Measurements from ENCODE around the gene SCCPDH.
A peak's percentile ranks its signal among the peaks of the same experiment; 100 is the strongest.

SCCPDH gene

DNA sequence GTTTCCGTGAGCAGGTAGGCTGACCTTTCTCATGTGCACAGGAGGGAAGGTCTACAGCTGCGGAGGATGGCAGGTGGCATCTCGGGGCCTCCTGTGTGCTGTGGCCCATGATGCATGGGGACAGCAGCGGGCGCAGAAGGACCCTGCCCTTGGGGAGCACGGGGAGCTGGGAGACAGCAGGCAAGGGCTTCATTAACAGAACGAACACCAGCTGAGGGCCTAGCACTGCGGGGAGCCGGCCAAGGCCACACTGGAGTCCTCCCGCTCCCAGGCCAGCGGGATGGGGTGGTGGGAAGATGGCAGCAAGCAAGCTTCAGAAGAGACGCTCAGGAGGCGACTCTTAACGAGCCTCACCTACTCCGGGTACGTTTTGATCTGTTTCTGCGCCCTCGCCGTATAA, 66.6 kb downstream of the SCCPDH start:
- H3K9me3 ChIP-seq (ENCODE audit: control insufficient read depth, insufficient read depth, low read length), result no peaks in the 10 kb centered on the region
- H3K4me1 ChIP-seq (ENCODE audit: insufficient read depth, low read length), result peaks cover 29% of the 10 kb centered on the region
- no peaks in the 10 kb centered on the region for H3K36me3 ChIP-seq (ENCODE audit: insufficient read depth, low read length)
- H3K9ac ChIP-seq (ENCODE audit: low read depth, low read length), result no peak overlapping the region

- Histone ChIP-seq H3K36me3 (ENCODE audit: insufficient read depth, low read length) (no peaks in the 10 kb centered on the region), H3K4me1 (ENCODE audit: insufficient read depth, low read length) (peaks cover 29% of the 10 kb centered on the region), H3K9ac (ENCODE audit: low read depth, low read length) (no peak overlapping the region), H3K9me3 (ENCODE audit: control insufficient read depth, insufficient read depth, low read length) (no peaks in the 10 kb centered on the region)
These were observed 67.2 kb downstream of the SCCPDH start for GRCh38 chr1:246791303-246791918.

- Histone ChIP-seq H3K36me3 (ENCODE audit: insufficient read depth, low read length) (no peaks in the 10 kb centered on the region), H3K4me1 (ENCODE audit: insufficient read depth, low read length) (peaks cover 29% of the 10 kb centered on the region), H3K9me3 (ENCODE audit: control insufficient read depth, insufficient read depth, low read length) (no peaks in the 10 kb centered on the region), H3K9ac (ENCODE audit: low read depth, low read length) (no peak overlapping the region)
These were observed 68.4 kb downstream of the SCCPDH start for GRCh38 chr1:246792603-246793002.

DNA sequence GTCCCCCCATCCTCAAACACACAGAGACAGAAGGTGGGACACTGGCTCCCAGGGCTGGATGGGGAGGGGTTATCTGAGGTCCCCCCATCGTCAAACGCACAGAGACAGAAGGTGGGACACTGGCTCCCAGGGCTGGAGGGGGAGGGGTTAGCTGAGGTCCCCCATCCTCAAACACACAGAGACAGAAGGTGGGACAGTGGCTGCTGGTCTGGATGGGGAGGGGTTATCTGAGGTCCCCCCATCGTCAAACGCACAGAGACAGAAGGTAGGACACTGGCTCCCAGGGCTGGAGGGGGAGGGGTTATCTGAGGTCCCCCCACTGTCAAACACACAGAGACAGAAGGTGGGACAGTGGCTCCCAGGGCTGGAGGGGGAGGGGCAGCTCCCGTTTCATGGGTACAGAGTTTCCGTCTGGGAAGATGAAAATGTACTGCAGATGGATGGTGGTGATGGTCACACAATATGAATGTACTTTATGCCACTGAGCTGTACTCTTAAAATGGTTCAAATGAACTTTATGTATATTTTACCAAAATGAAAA, 69.2 kb downstream of the SCCPDH start:
- H3K36me3 ChIP-seq (ENCODE audit: insufficient read depth, low read length), result no peaks in the 10 kb centered on the region
- H3K9ac ChIP-seq (ENCODE audit: low read depth, low read length), result no peak overlapping the region
- peaks cover 29% of the 10 kb centered on the region for H3K4me1 ChIP-seq (ENCODE audit: insufficient read depth, low read length)

GRCh38 chr1:246794048-246794827, 70.0 kb downstream of the SCCPDH start:
- Histone ChIP-seq H3K9ac (ENCODE audit: low read depth, low read length) (peak overlapping the region; percentile 38; the same call in 1 of the 2 replicates), H3K4me1 (ENCODE audit: insufficient read depth, low read length) (peaks cover 28% of the 10 kb centered on the region), H3K9me3 (ENCODE audit: control insufficient read depth, insufficient read depth, low read length) (no peaks in the 10 kb centered on the region), H3K36me3 (ENCODE audit: insufficient read depth, low read length) (no peaks in the 10 kb centered on the region)

More for the DNA sequence above, 69.2 kb downstream of the SCCPDH start:
- no peaks in the 10 kb centered on the region for H3K9me3 ChIP-seq (ENCODE audit: control insufficient read depth, insufficient read depth, low read length)

- Histone ChIP-seq H3K9ac (ENCODE audit: low read depth, low read length) (peak overlapping the region; percentile 8; the same call in 1 of the 2 replicates), H3K4me1 (ENCODE audit: insufficient read depth, low read length) (peaks cover 26% of the 10 kb centered on the region)
These were observed 70.8 kb downstream of the SCCPDH start for GRCh38 chr1:246794828-246795671.

GRCh38 chr1:246795906-246796694, 71.9 kb downstream of the SCCPDH start:
- Histone ChIP-seq H3K9me3 (ENCODE audit: control insufficient read depth, insufficient read depth, low read length) (no peaks in the 10 kb centered on the region), H3K9ac (ENCODE audit: low read depth, low read length) (no peak overlapping the region; the same call in 1 of the 2 replicates), H3K4me1 (ENCODE audit: insufficient read depth, low read length) (peaks cover 26% of the 10 kb centered on the region), H3K36me3 (ENCODE audit: insufficient read depth, low read length) (no peaks in the 10 kb centered on the region)

More at GRCh38 chr1:246794828-246795671, 70.8 kb downstream of the SCCPDH start:
- Histone ChIP-seq H3K36me3 (ENCODE audit: insufficient read depth, low read length) (no peaks in the 10 kb centered on the region), H3K9me3 (ENCODE audit: control insufficient read depth, insufficient read depth, low read length) (no peaks in the 10 kb centered on the region)

DNA sequence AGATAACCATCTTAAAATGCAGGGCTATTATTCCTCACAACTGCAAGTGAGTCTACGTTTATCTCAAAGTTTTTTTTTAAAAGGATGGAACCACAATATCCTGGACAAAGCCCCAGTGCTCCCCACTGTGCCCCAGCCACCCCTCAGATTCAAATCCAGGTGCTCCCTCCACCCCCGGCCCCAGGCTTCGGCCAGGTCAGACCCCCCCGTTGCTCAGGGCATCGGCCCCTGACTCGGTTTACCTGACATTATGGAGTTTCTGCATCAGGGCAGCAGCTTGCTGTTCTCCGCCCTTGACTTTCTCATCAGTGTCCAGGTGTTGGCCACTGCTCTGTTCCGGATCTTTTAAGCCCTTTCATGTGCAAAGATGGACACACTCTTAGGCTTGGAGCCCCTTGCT, 72.9 kb downstream of the SCCPDH start:
- H3K9ac ChIP-seq (ENCODE audit: low read depth, low read length), result no peak overlapping the region
- H3K4me1 ChIP-seq (ENCODE audit: insufficient read depth, low read length), result peaks cover 26% of the 10 kb centered on the region
- no peaks in the 10 kb centered on the region for H3K36me3 ChIP-seq (ENCODE audit: insufficient read depth, low read length)
- no peaks in the 10 kb centered on the region for H3K9me3 ChIP-seq (ENCODE audit: control insufficient read depth, insufficient read depth, low read length)

GRCh38 chr1:246797597-246797996, 73.4 kb downstream of the SCCPDH start:
- H3K4me1 ChIP-seq (ENCODE audit: insufficient read depth, low read length), result peaks cover 26% of the 10 kb centered on the region
- H3K9me3 ChIP-seq (ENCODE audit: control insufficient read depth, insufficient read depth, low read length), result no peaks in the 10 kb centered on the region
- no peak overlapping the region for H3K9ac ChIP-seq (ENCODE audit: low read depth, low read length)
- H3K36me3 ChIP-seq (ENCODE audit: insufficient read depth, low read length), result no peaks in the 10 kb centered on the region

DNA sequence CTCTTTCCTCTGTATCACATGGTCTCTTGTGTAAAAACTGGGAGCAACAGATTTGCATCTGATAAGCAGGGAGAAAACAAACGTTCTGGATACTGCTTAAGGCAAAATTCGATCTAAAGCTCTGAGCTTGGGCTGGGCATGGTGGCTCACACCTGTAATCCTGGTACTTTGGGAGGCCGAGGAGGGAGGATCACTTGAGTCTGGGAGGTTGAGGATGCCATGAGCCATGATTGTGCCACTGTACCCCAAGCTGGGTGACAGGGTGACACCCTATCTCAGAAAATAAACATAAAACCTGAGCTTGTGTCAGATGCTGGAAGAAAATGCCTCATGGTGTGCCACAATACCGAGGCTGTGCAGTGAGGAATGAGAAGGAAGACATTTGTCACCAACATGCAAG, 73.9 kb downstream of the SCCPDH start:
- Histone ChIP-seq H3K9ac (ENCODE audit: low read depth, low read length) (no peak overlapping the region), H3K9me3 (ENCODE audit: control insufficient read depth, insufficient read depth, low read length) (no peaks in the 10 kb centered on the region), H3K4me1 (ENCODE audit: insufficient read depth, low read length) (peaks cover 23% of the 10 kb centered on the region), H3K36me3 (ENCODE audit: insufficient read depth, low read length) (no peaks in the 10 kb centered on the region)

- Histone ChIP-seq H3K9ac (ENCODE audit: low read depth, low read length) (no peak overlapping the region), H3K4me1 (ENCODE audit: insufficient read depth, low read length) (peaks cover 20% of the 10 kb centered on the region), H3K36me3 (ENCODE audit: insufficient read depth, low read length) (no peaks in the 10 kb centered on the region), H3K9me3 (ENCODE audit: control insufficient read depth, insufficient read depth, low read length) (no peaks in the 10 kb centered on the region)
These were observed 74.6 kb downstream of the SCCPDH start for GRCh38 chr1:246798606-246799496.

DNA sequence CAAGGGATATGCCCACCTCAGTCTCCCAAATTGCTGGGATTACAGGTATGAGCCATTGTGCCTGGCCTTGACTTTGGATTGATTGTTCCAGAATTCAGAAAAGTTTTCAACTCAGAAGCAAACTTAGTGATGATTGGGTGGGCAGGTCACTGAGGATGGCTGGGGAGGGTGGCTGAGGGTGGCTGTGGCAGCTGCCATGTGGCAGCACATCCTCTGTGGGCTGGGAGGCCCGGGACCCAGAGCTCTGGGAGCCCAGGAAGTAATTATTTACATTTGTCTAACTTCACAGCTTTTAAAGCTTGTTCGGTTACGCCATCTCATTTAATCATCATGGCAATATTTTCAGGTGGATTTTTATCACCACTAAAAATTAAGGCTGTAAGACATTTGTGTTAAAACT, 76.1 kb downstream of the SCCPDH start:
- no peaks in the 10 kb centered on the region for H3K36me3 ChIP-seq (ENCODE audit: insufficient read depth, low read length)

DNA sequence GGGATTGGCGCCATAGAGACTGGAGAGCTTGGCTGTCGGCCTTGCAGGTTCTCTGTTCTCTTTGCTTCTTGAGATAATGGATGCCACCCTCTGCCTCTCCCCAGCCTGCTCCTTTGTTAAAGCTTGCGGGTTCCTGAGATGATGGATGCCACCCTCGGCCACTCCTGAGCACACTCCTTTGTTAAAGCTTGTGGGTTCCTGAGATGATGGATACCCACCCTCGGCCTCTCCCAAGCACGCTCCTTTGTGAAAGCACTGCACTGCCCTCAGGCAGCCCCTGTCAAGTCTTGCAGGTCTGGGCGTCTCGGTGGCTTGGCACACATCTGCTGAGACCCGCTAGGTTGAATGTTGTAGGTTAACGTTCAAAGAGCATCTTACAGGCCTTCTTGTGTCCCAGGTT, 76.5 kb downstream of the SCCPDH start:
- Histone ChIP-seq H3K4me1 (ENCODE audit: insufficient read depth, low read length) (peaks cover 4% of the 10 kb centered on the region; the same call in 1 of the 2 replicates), H3K9ac (ENCODE audit: low read depth, low read length) (no peak overlapping the region), H3K9me3 (ENCODE audit: control insufficient read depth, insufficient read depth, low read length) (no peaks in the 10 kb centered on the region), H3K36me3 (ENCODE audit: insufficient read depth, low read length) (no peaks in the 10 kb centered on the region)

More for the DNA sequence above, 76.1 kb downstream of the SCCPDH start:
- Histone ChIP-seq H3K9ac (ENCODE audit: low read depth, low read length) (no peak overlapping the region), H3K4me1 (ENCODE audit: insufficient read depth, low read length) (peaks cover 8% of the 10 kb centered on the region), H3K9me3 (ENCODE audit: control insufficient read depth, insufficient read depth, low read length) (no peaks in the 10 kb centered on the region)
